Heart left ventricle (tissue), 13 donors: ENCODE measurements around the gene TRIM68.

Experiments
- POLR2A ChIP-seq, 2 donors: fragments of 450-650 bp; IDR thresholded peaks; one replicate each; pipeline ENCODE4 v1.6.1; 2017; ENCODE audit warnings: antibody characterized with exemption in 2 of 2, mild to moderate bottlenecking in 2 of 2, moderate library complexity in 2 of 2
- TF ChIP-seq, protein P1 (sequence below), 12 donors: fragments of 200-600 bp; sonication (generic) in 4 of 12; IDR thresholded peaks; one replicate each; pipeline versions ENCODE4 v1.5.0 to v1.8.0; 2018 to 2022; ENCODE audit warnings: antibody characterized with exemption in 12 of 12, mild to moderate bottlenecking in 5 of 12
- donor health status: ischemic (EF 13 %, LVEDD 7.1; RV severe dilation, severe dysfunction).
- donor health status: DM: no; HTN: yes; CAD: no.
- donor health status: DM: no; HTN: no; CAD: no.
- donor health status: ischemic (EF 25% LVEDD 6.9; RV normal size, moderate dysfunction).
- donor health status: ischemic (EF 25% LVEDD 5.7; RV mildly dilated, moderate dysfunction).
- donor health status: ischemic (EF 35%, LVEDD 5.7; RV mildly dilated, moderate dysfunction).
- donor health status: nonischemic (EF 11% LVEDD 7.7; RV severe dilation, severe dysfunction).
- donor health status: DM: yes; HTN: yes; CAD: no.
- donor health status: PGD.
- donor health status: ischemic (EF 29% LVEDD 5.4; RV normal size, mild dysfunction).
- donor health status: nonischemic (EF 23%, LVEDD 6.1; RV moderate dilation, normal function).

DNA sequence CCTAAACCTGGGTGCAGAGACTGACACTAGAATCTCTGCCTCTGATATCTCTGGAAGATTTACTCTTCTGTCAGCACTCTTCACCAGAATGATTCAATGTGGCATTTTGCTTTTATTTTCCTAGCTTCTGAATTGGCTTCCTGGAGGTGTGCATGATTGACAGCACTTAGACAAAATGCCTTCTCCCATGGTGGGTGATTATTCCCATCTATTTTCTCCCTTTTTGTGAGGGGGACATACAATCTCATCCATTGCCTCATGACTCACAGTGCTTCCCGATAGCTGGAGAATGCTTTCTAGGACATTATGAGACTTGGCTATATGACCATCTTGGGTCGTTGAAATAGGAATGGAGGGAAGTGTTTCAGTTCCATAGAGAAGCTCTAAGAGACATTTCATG is 4.0 kb upstream of the TRIM68 start:
- TF ChIP-seq, protein P1, sequence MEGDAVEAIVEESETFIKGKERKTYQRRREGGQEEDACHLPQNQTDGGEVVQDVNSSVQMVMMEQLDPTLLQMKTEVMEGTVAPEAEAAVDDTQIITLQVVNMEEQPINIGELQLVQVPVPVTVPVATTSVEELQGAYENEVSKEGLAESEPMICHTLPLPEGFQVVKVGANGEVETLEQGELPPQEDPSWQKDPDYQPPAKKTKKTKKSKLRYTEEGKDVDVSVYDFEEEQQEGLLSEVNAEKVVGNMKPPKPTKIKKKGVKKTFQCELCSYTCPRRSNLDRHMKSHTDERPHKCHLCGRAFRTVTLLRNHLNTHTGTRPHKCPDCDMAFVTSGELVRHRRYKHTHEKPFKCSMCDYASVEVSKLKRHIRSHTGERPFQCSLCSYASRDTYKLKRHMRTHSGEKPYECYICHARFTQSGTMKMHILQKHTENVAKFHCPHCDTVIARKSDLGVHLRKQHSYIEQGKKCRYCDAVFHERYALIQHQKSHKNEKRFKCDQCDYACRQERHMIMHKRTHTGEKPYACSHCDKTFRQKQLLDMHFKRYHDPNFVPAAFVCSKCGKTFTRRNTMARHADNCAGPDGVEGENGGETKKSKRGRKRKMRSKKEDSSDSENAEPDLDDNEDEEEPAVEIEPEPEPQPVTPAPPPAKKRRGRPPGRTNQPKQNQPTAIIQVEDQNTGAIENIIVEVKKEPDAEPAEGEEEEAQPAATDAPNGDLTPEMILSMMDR (IDR thresholded peaks at IDR 0.05): no peak
- TF ChIP-seq POLR2A (IDR thresholded peaks at IDR 0.05): no peak
